Astrocyte of the spinal cord (primary cell): ENCODE data around the gene COLEC11.

Source experiments
- DNase-seq: peaks from one replicate; pipeline ENCODE4 v3.0.0; 2011; ENCODE audit warnings: low read depth, low spot score
- H3K4me3 ChIP-seq: 2 replicates; pipeline ENCODE4 v1.5.1; 2011; ENCODE audit warnings: low read depth, mild to moderate bottlenecking, low read length, moderate library complexity
- in situ Hi-C: cut with HindIII; loops from 2 replicates; pipeline ENCODE4 v1.10.0; 2017; ENCODE audit warnings: low sequenced_read_pairs
- TF ChIP-seq, protein P1 (sequence below): IDR thresholded peaks from 2 replicates; pipeline ENCODE4 v1.5.1; 2012; ENCODE audit warnings: low read depth, mild to moderate bottlenecking, low read length, inconsistent platforms

COLEC11 gene

DNA sequence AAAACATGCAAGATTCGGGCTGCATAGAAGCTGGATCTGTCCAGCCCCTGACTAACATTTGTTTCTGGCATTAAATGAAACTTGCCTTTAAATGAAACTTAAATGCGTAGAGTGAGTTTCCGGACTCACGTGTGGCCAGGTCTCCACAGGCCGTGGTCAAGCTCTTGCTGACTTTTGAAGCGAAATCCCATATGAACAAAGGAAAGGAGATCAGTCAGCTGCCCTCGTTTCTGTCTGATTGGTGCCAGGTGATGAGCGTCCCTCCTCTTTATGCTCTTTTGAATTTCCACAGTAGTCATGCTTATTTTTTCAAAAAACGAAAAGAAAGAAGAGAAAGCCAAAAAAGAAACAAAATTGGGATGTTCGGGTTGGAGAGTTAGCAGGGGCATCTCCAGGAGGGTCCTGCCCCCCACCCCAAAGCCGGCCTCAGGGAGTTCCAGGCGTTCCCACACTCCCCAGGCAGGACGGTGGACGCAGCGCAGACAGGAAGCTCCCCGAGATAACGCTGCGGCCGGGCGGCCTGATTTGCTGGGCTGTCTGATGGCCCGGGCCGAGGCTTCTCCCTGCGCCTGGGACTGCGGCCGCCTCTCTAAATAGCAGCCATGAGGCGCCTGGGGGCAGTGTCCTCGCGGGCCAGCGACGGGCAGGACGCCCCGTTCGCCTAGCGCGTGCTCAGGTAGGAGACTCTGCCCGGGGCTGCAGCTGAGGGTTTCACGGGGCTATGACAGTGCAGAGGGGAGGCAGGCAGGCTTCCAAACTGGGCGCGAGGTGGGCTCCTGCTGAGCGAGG, at the start of gene COLEC11:
TSS of gene COLEC11 (plus strand) at position 620 of the 789 bp plus-strand sequence. CDS start 9,229 bp downstream, outside the sequence.
- H3K4me3 ChIP-seq: no peak within 1 kb of the TSS
- TF ChIP-seq, protein P1, sequence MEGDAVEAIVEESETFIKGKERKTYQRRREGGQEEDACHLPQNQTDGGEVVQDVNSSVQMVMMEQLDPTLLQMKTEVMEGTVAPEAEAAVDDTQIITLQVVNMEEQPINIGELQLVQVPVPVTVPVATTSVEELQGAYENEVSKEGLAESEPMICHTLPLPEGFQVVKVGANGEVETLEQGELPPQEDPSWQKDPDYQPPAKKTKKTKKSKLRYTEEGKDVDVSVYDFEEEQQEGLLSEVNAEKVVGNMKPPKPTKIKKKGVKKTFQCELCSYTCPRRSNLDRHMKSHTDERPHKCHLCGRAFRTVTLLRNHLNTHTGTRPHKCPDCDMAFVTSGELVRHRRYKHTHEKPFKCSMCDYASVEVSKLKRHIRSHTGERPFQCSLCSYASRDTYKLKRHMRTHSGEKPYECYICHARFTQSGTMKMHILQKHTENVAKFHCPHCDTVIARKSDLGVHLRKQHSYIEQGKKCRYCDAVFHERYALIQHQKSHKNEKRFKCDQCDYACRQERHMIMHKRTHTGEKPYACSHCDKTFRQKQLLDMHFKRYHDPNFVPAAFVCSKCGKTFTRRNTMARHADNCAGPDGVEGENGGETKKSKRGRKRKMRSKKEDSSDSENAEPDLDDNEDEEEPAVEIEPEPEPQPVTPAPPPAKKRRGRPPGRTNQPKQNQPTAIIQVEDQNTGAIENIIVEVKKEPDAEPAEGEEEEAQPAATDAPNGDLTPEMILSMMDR: peak; percentile 33
- in situ Hi-C loops: no loop called here
- DNase-seq: peak; percentile 14

DNA sequence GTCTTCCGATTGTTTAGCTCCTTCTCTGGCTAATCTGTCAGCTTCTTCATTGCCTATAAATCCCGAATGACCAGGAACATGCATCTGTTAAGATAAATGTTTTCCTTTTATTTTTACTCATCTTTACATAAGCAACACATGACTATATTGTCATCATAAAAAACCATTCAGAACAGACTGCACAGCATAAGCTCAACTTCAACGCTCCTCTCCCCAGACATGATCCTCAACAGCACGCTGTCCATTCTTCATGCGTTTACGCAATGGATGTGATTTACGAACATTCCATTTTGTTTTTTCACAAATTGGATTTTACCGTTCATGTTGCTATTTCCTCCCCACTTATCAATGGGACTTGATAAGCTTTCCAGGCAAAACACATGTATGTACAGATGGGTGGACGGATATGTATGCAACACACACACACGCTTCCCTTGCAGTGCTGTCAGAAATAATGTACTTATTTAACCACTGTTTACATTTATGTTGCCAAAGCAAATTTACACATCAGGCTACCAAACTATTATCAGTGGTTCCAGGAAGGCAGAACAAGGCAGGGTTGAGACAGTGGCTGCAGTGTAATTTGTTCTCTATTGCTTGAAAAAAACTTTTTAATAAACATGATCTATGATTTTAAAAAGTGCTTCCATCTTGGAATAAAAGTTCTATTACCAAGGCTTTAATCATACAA, 49.0 kb upstream of the COLEC11 start:
- TF ChIP-seq, protein P1: no peak
- in situ Hi-C loops: no loop called here

DNA sequence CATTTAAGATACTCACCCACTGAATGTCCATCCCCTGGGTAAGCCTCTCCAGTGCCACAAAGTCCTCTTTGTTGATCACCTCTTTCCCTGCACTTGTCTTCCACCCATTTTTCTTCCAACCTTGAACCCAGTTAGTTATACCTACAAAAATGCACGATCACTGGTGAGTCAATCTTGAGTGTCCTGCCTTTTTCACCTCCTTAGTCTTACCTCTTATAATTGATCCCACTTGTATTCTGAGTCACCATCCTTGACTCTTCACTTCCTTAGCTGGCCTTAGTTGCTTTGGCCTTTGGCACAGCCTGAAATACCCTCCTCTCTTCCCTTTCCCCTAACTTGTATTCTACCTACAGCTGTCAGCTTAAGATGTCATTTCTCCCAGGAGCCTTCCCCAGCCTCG, 47.0 kb upstream of the COLEC11 start:
- H3K4me3 ChIP-seq: no peak overlapping the region
- in situ Hi-C loops: no loop called here
- TF ChIP-seq, protein P1: no peak
- DNase-seq: no peak

More for the DNA sequence above, 49.0 kb upstream of the COLEC11 start:
- DNase-seq: no peak
- H3K4me3 ChIP-seq: no peak overlapping the region

DNA sequence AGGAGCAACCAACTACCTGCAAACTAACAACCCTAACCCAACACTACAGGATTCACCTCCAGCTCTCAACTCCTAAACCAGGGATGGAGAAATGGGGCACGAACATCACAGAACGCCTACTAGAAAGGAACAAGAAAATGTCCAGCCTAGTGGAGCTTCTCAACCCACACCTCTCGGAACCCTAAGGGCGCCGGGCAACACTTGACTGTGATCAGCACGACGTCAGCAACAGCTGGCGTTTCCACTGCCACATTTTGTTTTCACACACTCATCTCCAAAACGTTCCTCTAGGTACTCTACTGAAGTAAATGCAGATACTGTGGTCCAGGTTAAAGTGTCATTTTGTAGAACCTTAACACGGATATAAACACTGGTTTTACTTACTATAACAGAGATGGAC, 41.0 kb upstream of the COLEC11 start:
- in situ Hi-C loops: no loop called here
- DNase-seq: no peak
- TF ChIP-seq, protein P1: no peak
- no peak overlapping the region for H3K4me3 ChIP-seq

DNA sequence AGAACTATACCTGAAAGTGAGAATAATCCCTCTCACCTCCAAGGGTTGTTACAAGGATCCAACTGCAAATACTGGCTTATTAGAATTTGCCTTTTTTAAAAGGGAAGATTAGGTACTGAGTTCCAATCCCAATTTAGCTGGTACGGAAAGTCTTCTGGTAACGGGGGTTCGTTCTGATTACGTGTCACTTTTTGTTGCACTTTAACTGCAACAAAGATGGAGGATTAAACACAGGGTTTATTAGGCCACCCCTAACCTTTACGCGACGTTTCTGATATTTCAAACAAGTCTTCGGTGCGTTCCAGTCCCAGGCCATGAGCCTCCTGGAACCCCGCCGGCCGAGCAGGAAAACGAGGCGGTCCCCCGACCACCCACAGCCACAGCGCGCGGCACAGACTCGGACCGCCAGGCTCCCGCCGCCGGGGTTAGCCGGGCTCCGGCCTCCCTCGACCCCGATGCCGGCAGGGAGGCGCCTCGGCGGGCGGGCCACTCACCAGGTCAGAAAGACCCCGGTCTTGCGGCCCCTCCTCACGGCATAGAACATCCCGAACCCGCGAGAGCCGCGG, 37.2 kb upstream of the COLEC11 start:
- no peak for DNase-seq
- H3K4me3 ChIP-seq: peak overlapping the region; percentile 82
- in situ Hi-C loops: no loop called here
- TF ChIP-seq, protein P1: no peak

DNA sequence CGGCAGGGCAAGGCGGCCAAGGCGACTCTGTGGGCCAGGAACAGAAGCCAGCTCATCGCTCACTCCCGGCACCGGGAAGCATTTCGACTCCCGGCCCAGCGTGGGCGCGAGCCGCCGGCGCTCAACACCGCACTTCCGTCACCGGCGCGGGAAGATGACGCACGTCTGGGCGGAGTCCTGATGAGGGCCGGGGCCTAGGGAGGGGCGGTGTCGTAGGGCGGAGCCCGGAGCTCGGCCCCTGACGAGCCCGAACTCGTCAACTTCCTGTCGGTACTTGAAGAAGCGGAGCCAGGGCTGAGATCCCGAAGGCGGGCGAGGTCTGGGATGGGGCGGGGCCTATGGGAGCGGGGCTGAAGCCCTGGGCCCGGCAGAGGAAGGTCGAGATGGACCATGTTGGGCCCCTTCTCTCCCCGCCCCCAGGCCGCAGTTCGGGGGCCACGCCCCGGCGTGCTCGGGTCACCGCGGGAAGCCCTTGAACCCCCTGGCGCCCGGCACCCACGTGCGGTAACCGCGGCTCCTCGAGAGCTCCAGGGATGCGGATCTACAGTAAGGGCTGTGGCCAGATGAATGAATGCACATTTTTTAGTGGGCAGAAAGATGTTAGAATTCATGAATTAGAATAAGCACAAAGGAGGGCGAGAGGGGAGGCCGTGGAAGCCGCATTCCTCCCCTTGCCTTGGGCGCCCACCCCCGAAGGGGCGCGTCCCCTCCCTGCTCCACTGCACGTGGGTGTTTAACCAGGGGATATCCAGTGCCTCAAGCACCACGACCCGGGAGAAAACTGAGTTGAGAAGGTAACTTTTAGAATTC, 36.5 kb upstream of the COLEC11 start, which contains the start of gene RNASEH1:
TSS of gene RNASEH1 (minus strand) at position 129 of the 810 bp plus-strand sequence. CDS start at position 56, 73 bp downstream.
- H3K4me3 ChIP-seq: peak within 1 kb of the TSS; percentile 82

More for the DNA sequence above, 36.5 kb upstream of the COLEC11 start, which contains the start of gene RNASEH1:
- TF ChIP-seq, protein P1: no peak
- in situ Hi-C loops: no loop called here
- DNase-seq: peak; percentile 99
